Measurements from ENCODE around the gene RIPPLY3.
"Not testable (repeated sequence)": the region's sequence is repeated elsewhere in the genome, so short reads cannot be mapped to it uniquely, and the experiment has no call there.

The RIPPLY3 gene

GRCh38 chr21:37030864-37031263, 24.4 kb downstream of the RIPPLY3 start:
- no peaks in the 10 kb centered on the region for H3K27me3 ChIP-seq (ENCODE audit: insufficient read depth, insufficient read length)
- H3K4me1 ChIP-seq (ENCODE audit: insufficient read depth, insufficient read length), result no peaks in the 10 kb centered on the region
- no peak overlapping the region for H3K4me3 ChIP-seq (ENCODE audit: insufficient read length, low read depth)
- H3K9ac ChIP-seq (ENCODE audit: insufficient read length, low read depth), result no peak overlapping the region
- no peak for DNase-seq (ENCODE audit: low read depth, low spot score)
- no peaks in the 10 kb centered on the region for H3K36me3 ChIP-seq (ENCODE audit: insufficient read depth, insufficient read length, low read length)
- TF ChIP-seq YY1 (IDR thresholded peaks at IDR 0.05; ENCODE audit: insufficient read depth, insufficient read length) (no peak), ZNF274 (IDR thresholded peaks at IDR 0.05; ENCODE audit: low read depth, low read length) (no peak), SUZ12 (IDR thresholded peaks at IDR 0.05; ENCODE audit: extremely low read depth, insufficient read depth, insufficient read length) (no peak)
- no peaks in the 10 kb centered on the region for H3K9me3 ChIP-seq (ENCODE audit: insufficient read depth, low read length)

GRCh38 chr21:37032293-37032692, 25.8 kb downstream of the RIPPLY3 start:
- H3K9ac ChIP-seq (ENCODE audit: insufficient read length, low read depth), result no peak overlapping the region
- H3K36me3 ChIP-seq (ENCODE audit: insufficient read depth, insufficient read length, low read length), result no peaks in the 10 kb centered on the region
- H3K4me1 ChIP-seq (ENCODE audit: insufficient read depth, insufficient read length), result no peaks in the 10 kb centered on the region
- TF ChIP-seq YY1 (IDR thresholded peaks at IDR 0.05; ENCODE audit: insufficient read depth, insufficient read length), result no peak
- TF ChIP-seq SUZ12 (IDR thresholded peaks at IDR 0.05; ENCODE audit: extremely low read depth, insufficient read depth, insufficient read length), result no peak
- no peak for TF ChIP-seq ZNF274 (IDR thresholded peaks at IDR 0.05; ENCODE audit: low read depth, low read length)
- peaks cover 5% of the 10 kb centered on the region for H3K27me3 ChIP-seq (ENCODE audit: insufficient read depth, insufficient read length)
- H3K4me3 ChIP-seq (ENCODE audit: insufficient read length, low read depth), result no peak overlapping the region
- no peaks in the 10 kb centered on the region for H3K9me3 ChIP-seq (ENCODE audit: insufficient read depth, low read length)
- DNase-seq (ENCODE audit: low read depth, low spot score), result no peak

- DNase-seq (ENCODE audit: low read depth, low spot score), result no peak
- no peak overlapping the region for H3K9ac ChIP-seq (ENCODE audit: insufficient read length, low read depth)
- peaks cover 12% of the 10 kb centered on the region for H3K27me3 ChIP-seq (ENCODE audit: insufficient read depth, insufficient read length)
- no peaks in the 10 kb centered on the region for H3K36me3 ChIP-seq (ENCODE audit: insufficient read depth, insufficient read length, low read length)
- H3K4me1 ChIP-seq (ENCODE audit: insufficient read depth, insufficient read length), result no peaks in the 10 kb centered on the region
- H3K4me3 ChIP-seq (ENCODE audit: insufficient read length, low read depth), result no peak overlapping the region
- TF ChIP-seq ZNF274 (IDR thresholded peaks at IDR 0.05; ENCODE audit: low read depth, low read length), result no peak
- TF ChIP-seq SUZ12 (IDR thresholded peaks at IDR 0.05; ENCODE audit: extremely low read depth, insufficient read depth, insufficient read length), result no peak
- TF ChIP-seq YY1 (IDR thresholded peaks at IDR 0.05; ENCODE audit: insufficient read depth, insufficient read length), result no peak
- no peaks in the 10 kb centered on the region for H3K9me3 ChIP-seq (ENCODE audit: insufficient read depth, low read length)
These were observed 26.5 kb downstream of the RIPPLY3 start for GRCh38 chr21:37032877-37033471.

- not testable (repeated sequence) for H3K4me3 ChIP-seq (ENCODE audit: insufficient read length, low read depth); H3K4me1 ChIP-seq (ENCODE audit: insufficient read depth, insufficient read length); H3K9me3 ChIP-seq (ENCODE audit: insufficient read depth, low read length); H3K9ac ChIP-seq (ENCODE audit: insufficient read length, low read depth); H3K36me3 ChIP-seq (ENCODE audit: insufficient read depth, insufficient read length, low read length); DNase-seq (ENCODE audit: low read depth, low spot score)
- H3K27me3 ChIP-seq (ENCODE audit: insufficient read depth, insufficient read length), result peaks cover 17% of the 10 kb centered on the region
These were observed 27.9 kb downstream of the RIPPLY3 start for GRCh38 chr21:37034394-37034793.

- Histone ChIP-seq H3K9ac (ENCODE audit: insufficient read length, low read depth) (no peak overlapping the region), H3K27me3 (ENCODE audit: insufficient read depth, insufficient read length) (peaks cover 29% of the 10 kb centered on the region), H3K4me3 (ENCODE audit: insufficient read length, low read depth) (no peak overlapping the region), H3K36me3 (ENCODE audit: insufficient read depth, insufficient read length, low read length) (no peaks in the 10 kb centered on the region), H3K9me3 (ENCODE audit: insufficient read depth, low read length) (peaks cover 5% of the 10 kb centered on the region; the same call in 1 of the 2 replicates), H3K4me1 (ENCODE audit: insufficient read depth, insufficient read length) (peaks cover 2% of the 10 kb centered on the region)
- TF ChIP-seq YY1 (IDR thresholded peaks at IDR 0.05; ENCODE audit: insufficient read depth, insufficient read length) (no peak), SUZ12 (IDR thresholded peaks at IDR 0.05; ENCODE audit: extremely low read depth, insufficient read depth, insufficient read length) (no peak), ZNF274 (IDR thresholded peaks at IDR 0.05; ENCODE audit: low read depth, low read length) (no peak)
- no peak for DNase-seq (ENCODE audit: low read depth, low spot score)
These were observed 29.7 kb downstream of the RIPPLY3 start for GRCh38 chr21:37036177-37036576.

GRCh38 chr21:37039411-37040075, 33.0 kb downstream of the RIPPLY3 start:
- Histone ChIP-seq H3K9ac (ENCODE audit: insufficient read length, low read depth) (no peak overlapping the region), H3K4me1 (ENCODE audit: insufficient read depth, insufficient read length) (peaks cover 22% of the 10 kb centered on the region), H3K36me3 (ENCODE audit: insufficient read depth, insufficient read length, low read length) (no peaks in the 10 kb centered on the region), H3K9me3 (ENCODE audit: insufficient read depth, low read length) (peaks cover 5% of the 10 kb centered on the region; the same call in 1 of the 2 replicates), H3K4me3 (ENCODE audit: insufficient read length, low read depth) (no peak overlapping the region), H3K27me3 (ENCODE audit: insufficient read depth, insufficient read length) (peaks cover 35% of the 10 kb centered on the region)
- TF ChIP-seq SUZ12 (IDR thresholded peaks at IDR 0.05; ENCODE audit: extremely low read depth, insufficient read depth, insufficient read length), result no peak
- TF ChIP-seq YY1 (IDR thresholded peaks at IDR 0.05; ENCODE audit: insufficient read depth, insufficient read length), result no peak
- no peak for TF ChIP-seq ZNF274 (IDR thresholded peaks at IDR 0.05; ENCODE audit: low read depth, low read length)
- DNase-seq (ENCODE audit: low read depth, low spot score), result no peak

GRCh38 chr21:37040212-37040611, 33.7 kb downstream of the RIPPLY3 start:
- no peaks in the 10 kb centered on the region for H3K36me3 ChIP-seq (ENCODE audit: insufficient read depth, insufficient read length, low read length)
- peaks cover 5% of the 10 kb centered on the region; the same call in 1 of the 2 replicates for H3K9me3 ChIP-seq (ENCODE audit: insufficient read depth, low read length)
- DNase-seq (ENCODE audit: low read depth, low spot score), result no peak
- H3K27me3 ChIP-seq (ENCODE audit: insufficient read depth, insufficient read length), result peaks cover 35% of the 10 kb centered on the region
- H3K4me1 ChIP-seq (ENCODE audit: insufficient read depth, insufficient read length), result peaks cover 23% of the 10 kb centered on the region
- H3K9ac ChIP-seq (ENCODE audit: insufficient read length, low read depth), result no peak overlapping the region
- H3K4me3 ChIP-seq (ENCODE audit: insufficient read length, low read depth), result no peak overlapping the region
- TF ChIP-seq YY1 (IDR thresholded peaks at IDR 0.05; ENCODE audit: insufficient read depth, insufficient read length) (no peak), SUZ12 (IDR thresholded peaks at IDR 0.05; ENCODE audit: extremely low read depth, insufficient read depth, insufficient read length) (no peak), ZNF274 (IDR thresholded peaks at IDR 0.05; ENCODE audit: low read depth, low read length) (no peak)
